Rectal smooth muscle tissue (tissue), 1 donor: ENCODE results near the gene ZP3.
"Not testable (repeated sequence)": the region's sequence is repeated elsewhere in the genome, so short reads cannot be mapped to it uniquely, and the experiment has no call there.

ENCODE experiments used
- H3K27ac ChIP-seq: one replicate; pipeline ENCODE4 v1.7.0; 2013; ENCODE audit warnings: low read depth, low read length, inconsistent platforms
- H3K27me3 ChIP-seq: one replicate; pipeline ENCODE4 v1.7.0; 2013; ENCODE audit warnings: low read length; ENCODE audit not compliant: control insufficient read depth, insufficient read depth
- H3K36me3 ChIP-seq: one replicate; pipeline ENCODE4 v1.7.0; 2013; ENCODE audit warnings: low read length; ENCODE audit not compliant: control insufficient read depth, insufficient read depth
- H3K4me1 ChIP-seq: one replicate; pipeline ENCODE4 v1.7.0; 2013; ENCODE audit warnings: low read length; ENCODE audit not compliant: control insufficient read depth, insufficient read depth
- H3K4me3 ChIP-seq: one replicate; pipeline ENCODE4 v1.7.0; 2013; ENCODE audit warnings: low read length
- H3K9ac ChIP-seq: one replicate; pipeline ENCODE4 v1.7.0; 2013; ENCODE audit warnings: low read length

Gene ZP3

DNA sequence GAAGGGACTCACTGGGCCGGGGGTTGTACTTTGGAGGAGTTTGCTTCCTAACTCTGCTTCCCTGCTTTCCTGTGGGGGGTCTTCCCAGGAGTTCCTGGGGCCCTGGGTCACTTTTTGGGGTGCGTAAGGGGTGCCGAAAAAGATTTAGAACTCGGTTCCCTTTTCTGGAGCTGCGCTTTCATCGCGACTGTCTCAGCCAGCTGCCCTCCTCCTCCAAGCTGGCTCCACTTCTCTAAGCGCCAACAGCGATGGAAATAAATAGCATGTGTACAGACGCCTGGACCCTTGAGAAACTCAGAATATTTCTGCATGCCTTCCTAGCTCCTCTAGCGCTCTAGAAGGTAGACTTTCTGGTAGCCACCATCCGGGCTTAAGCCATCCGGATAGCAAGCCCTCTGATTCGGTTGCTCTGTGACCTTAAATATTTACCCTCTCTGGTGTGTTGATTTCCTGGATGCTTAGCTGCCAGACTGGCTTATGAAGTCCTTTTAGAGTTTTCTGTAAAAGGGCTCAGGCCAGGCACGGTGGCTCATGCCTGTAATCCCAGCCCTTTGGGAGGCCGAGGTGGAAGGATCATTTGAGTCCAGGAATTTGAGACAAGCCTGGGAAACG, 37.6 kb downstream of the ZP3 start:
- H3K4me3 ChIP-seq, H3K9ac ChIP-seq, H3K27me3 ChIP-seq, H3K27ac ChIP-seq, H3K4me1 ChIP-seq, H3K36me3 ChIP-seq: not testable (repeated sequence)

DNA sequence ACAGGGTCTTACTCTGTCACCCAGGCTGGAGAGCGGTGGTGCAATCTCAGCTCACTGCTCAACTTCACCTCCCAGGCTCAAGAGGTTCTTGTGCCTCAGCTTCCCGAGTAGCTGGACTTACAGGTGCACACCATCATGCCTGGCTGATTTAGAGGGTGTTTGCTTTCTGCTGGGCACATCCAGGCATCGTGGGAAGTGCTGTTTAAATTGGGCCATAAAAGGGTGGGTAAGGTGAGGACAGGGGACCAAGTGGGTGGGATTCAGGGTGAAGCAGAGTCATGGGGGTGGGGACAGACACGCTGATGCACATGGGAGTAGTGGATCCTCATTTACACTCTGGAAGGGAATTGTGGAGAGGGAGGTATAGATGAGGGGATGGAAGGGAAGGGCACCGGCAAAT, 40.2 kb downstream of the ZP3 start:
- H3K4me1 ChIP-seq, H3K27ac ChIP-seq, H3K9ac ChIP-seq, H3K36me3 ChIP-seq, H3K27me3 ChIP-seq, H3K4me3 ChIP-seq: not testable (repeated sequence)

DNA sequence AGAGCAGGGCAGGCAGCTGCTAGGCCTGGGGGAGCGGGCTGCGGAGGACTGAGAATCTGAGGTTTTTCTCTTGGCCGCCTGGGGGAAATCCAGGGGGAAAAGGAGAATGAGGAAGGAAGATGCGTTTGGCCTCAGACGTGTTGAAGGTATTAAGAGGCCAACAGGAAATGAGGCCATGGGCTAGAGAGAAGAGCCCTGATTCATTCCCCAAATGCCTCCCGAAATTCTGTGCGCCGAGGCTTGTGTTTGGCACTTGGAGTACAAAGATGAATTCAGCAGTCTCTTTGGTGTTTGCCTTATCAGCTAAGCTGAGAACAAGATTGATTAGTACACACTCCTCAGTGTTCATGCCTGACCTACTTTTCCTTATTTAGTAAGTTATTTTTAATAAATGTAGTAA, 41.2 kb downstream of the ZP3 start:
- H3K36me3 ChIP-seq, H3K4me1 ChIP-seq, H3K27me3 ChIP-seq, H3K9ac ChIP-seq, H3K4me3 ChIP-seq, H3K27ac ChIP-seq: not testable (repeated sequence)

DNA sequence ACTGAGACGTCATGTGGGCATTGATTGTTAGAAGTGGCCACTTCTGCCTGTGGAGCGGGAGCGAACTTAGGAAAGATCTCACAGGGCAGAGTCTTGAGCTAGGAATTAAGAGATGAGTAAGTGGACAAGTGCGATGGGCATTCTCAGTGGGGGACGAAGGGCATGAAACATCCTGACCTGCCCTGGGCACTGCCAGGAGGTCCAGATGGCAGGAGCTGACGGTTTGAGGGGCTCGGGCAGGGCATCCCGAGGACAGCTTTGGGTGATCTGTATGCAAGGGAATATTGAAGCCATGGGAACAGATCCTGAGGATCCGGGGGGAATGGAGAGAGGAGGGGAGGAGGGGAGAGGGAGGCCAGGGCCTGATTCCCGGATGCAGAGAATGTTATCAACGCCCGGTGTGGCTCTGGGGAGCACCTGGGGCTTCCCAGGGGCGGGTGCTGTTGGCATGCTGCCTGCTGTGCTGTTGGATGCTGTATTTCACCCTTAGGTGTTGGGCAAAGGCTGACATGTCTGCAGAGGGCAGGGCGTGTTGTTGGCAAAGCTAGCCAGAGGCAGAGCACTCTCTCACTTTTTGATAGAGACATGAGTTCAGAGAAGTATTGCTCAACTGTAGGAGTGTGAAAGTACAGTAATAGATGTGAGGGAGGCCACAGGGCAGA, 43.1 kb downstream of the ZP3 start:
- not testable (repeated sequence) for H3K4me3 ChIP-seq, H3K36me3 ChIP-seq, H3K9ac ChIP-seq, H3K4me1 ChIP-seq, H3K27ac ChIP-seq, H3K27me3 ChIP-seq

DNA sequence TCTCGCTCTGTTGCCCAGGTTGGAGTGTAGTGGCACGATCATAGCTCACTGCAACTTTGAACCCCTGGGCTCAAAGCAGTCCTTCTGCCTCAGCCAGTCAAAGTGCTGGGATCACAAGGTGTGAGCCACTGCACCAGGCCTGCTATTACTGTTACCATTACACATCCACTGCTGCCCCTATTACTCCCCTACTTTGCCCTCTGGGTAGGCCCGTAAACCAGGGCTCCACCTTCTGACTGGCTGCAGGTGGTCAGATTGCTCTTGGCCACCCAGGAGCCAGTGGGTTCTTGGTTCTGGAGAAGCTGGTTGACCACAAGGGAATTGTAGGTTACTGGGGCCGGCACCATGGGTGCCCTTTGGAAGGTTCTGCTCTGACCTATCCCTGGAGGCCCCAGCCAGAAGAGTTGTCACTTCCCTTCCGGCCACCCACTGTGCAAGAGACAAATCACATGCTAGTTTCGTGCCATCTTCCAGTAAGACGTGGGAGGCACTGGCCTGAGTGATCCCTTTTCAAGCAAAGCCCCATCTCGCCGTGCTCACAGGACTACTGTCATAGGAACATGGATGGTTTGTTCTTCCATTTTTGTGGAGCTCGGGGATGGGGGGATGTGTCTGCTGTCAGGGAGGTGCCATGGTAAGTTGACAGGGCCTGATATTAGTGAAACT, 46.9 kb downstream of the ZP3 start:
- not testable (repeated sequence) for H3K4me3 ChIP-seq, H3K27ac ChIP-seq, H3K4me1 ChIP-seq, H3K27me3 ChIP-seq, H3K9ac ChIP-seq, H3K36me3 ChIP-seq

DNA sequence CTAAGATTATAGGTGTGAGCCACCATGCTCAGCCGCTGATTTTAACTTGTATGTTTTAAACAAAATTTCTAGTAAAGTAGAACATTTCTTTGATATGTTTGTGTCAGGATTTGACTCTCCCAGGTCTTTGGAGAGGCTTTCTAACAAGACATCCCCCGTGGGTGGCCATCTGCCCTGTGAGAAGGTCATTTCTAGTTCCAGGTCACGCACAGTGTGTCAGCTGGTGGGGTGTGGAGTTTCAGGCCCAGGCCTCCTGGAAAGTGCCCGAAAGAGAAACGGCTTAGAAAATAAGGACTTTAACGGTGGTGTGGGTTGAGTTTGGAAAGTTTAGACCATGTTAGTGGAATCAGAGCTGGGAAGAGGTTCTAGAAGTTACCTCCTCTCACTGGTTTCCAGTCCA, 48.3 kb downstream of the ZP3 start:
- not testable (repeated sequence) for H3K9ac ChIP-seq, H3K4me1 ChIP-seq

DNA sequence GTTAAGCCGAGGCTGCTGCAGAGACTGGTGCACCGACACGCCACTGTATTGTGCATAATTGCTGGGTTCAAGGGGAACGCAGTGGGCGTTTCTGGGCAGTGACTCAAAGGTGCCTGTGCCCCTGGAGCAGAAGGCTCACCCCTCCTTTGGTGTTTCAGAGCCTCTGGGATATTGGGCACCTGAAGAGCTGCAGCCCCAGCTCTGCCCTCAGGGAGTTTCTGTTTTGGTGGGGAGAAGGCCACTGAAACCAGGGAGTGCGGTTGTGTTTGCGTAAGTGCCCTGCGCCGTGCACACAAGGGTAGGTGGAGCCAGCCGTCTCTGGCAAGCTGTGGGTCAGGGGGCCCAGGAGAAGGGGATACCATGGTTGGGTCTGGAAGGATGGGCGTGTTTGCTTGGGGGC, 51.5 kb downstream of the ZP3 start:
- H3K9ac ChIP-seq, H3K27ac ChIP-seq: not testable (repeated sequence)

More for the DNA sequence above, 48.3 kb downstream of the ZP3 start:
- not testable (repeated sequence) for H3K27me3 ChIP-seq, H3K27ac ChIP-seq, H3K36me3 ChIP-seq, H3K4me3 ChIP-seq

DNA sequence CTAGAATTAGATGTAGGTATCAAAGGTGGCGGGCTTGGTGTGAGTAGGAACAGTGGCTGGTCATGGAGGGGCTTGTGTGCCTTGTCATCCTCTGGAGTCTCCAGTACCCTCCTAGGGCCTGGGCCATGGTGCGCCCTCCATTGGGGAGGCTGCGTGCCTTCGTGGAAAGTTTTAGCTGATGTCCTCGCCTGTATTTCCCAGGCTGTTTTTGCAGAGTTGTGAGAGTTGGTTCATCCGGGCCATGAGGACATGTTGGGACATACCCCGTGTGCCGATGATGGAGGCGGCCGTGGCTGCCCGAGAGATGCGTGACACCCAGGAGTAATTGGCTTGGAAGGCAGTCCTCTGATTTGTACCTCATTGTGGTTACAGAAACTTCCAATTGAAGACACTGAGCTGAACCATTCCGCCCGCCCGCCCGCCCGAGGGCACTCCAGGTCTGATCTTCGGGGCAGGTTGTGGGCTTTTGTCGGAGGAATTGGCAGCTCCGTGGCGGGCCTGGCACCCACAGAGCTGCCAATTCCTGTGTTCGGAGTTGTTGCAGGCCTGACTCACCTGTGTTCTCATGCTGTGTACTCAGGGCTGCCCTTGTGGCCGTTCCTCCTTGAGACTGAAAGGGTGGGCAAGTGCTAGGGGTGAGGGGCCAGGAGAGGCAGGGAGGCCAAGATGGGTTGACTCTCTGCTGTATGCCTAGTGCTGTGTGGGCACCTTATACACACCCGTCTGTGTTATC, 52.2 kb downstream of the ZP3 start:
- not testable (repeated sequence) for H3K27me3 ChIP-seq, H3K36me3 ChIP-seq, H3K9ac ChIP-seq, H3K4me3 ChIP-seq, H3K4me1 ChIP-seq, H3K27ac ChIP-seq

More for the DNA sequence above, 51.5 kb downstream of the ZP3 start:
- not testable (repeated sequence) for H3K27me3 ChIP-seq, H3K4me1 ChIP-seq, H3K4me3 ChIP-seq, H3K36me3 ChIP-seq

DNA sequence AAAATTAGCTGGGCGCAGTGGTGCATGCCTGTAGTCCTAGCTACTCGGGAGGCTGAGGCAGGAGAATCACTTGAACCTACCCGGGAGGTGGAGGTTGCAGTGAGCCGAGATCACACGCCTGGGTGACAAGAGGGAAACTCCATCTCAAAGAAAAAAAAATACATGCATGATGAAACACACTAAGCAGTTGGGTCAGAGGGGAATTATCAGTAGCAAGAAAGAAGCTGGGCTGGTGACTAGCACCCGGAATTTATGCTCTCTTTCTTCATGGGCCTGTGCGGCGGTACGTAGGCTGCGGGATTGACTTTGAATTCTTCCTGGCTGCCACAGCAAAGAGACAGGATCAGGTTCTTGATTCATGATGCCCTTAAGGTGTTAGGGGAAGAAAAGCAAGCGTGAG, 54.9 kb downstream of the ZP3 start:
- H3K36me3 ChIP-seq, H3K9ac ChIP-seq: not testable (repeated sequence)

DNA sequence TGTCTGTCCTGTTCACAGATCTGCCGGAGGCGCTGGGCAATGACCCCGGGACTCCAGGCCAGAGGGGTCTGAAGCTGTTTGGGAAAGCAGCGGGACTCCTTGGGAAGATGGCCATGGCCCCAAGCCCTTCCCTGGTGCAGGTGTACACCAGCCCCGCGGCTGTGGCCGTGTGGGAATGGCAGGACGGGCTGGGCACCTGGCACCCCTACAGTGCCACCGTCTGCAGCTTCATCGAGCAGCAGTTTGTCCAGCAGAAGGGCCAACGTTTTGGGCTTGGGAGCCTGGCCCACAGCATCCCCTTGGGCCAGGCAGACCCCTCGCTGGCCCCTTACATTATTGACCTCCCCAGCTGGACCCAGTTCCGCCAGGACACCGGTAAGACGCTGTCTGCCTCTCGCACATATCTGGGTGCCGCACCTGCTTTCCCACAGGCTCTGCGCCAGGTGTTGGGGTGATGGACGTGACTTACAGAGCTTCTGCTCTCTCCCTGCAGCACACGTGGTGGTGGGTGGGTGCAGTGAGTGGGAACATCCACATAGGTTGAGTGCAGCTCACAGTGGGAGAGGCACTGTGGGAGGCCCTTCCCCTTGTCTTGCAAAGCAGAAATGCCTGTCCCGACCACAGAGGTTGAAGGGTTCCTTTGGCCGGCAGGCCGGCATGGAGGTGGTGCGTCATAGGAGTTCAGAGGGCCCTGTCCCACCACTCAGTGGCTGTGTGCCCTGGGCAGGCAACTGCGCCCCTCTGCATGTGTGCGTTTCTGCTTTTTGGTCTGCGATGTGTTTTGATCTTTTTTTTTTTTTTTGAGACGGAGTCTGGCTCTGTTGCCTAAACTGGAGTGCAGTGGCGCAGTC, 55.9 kb downstream of the ZP3 start:
- H3K27ac ChIP-seq, H3K27me3 ChIP-seq, H3K9ac ChIP-seq, H3K36me3 ChIP-seq, H3K4me3 ChIP-seq, H3K4me1 ChIP-seq: not testable (repeated sequence)

More for the DNA sequence above, 54.9 kb downstream of the ZP3 start:
- H3K27ac ChIP-seq, H3K4me3 ChIP-seq, H3K4me1 ChIP-seq, H3K27me3 ChIP-seq: not testable (repeated sequence)

DNA sequence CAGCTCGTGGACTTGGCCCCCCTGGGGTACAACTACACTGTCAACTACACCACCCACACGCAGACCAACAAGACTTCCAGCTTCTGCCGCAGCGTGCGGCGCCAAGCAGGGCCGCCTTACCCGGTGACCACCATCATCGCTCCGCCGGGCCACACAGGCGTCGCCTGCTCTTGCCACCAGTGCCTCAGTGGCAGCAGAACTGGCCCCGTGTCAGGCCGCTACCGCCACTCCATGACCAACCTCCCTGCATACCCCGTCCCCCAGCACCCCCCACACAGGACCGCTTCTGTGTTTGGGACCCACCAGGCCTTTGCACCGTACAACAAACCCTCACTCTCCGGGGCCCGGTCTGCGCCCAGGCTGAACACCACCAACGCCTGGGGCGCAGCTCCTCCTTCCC, 57.9 kb downstream of the ZP3 start:
- H3K27me3 ChIP-seq, H3K27ac ChIP-seq, H3K4me3 ChIP-seq, H3K4me1 ChIP-seq, H3K36me3 ChIP-seq, H3K9ac ChIP-seq: not testable (repeated sequence)

DNA sequence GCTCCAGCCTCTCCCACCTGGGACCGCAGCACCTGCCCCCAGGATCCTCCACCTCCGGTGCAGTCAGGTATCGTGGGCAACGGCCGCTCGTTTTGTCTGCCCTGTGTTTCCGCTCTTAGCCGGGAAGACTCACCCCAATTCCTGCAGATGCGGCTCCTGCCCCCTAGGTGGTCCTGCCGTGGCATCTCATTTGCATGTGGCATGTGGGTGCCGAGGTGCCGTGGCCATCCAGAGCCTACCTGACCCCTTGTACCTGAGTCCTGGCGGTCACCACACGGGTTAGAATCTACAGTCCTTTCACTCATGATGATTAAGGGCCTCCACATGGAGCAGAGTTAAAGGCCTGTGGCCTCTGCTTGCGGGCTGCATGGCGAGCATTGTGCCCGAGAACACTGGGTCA, 58.3 kb downstream of the ZP3 start:
- H3K27me3 ChIP-seq, H3K27ac ChIP-seq, H3K36me3 ChIP-seq, H3K9ac ChIP-seq, H3K4me3 ChIP-seq, H3K4me1 ChIP-seq: not testable (repeated sequence)
